ENCODE measurements around the gene TM7SF3. TPM values are rescaled to one million over a fixed set of nuclear protein-coding genes. Genes with fewer than 3 reads are reported as not detected.
"Not testable (repeated sequence)": the region's sequence is repeated elsewhere in the genome, so short reads cannot be mapped to it uniquely, and the experiment has no call there.

TM7SF3 gene
- total RNA-seq, 4 donors from 2014 or later = 38.6 to 123 (median 47.5) TPM

DNA sequence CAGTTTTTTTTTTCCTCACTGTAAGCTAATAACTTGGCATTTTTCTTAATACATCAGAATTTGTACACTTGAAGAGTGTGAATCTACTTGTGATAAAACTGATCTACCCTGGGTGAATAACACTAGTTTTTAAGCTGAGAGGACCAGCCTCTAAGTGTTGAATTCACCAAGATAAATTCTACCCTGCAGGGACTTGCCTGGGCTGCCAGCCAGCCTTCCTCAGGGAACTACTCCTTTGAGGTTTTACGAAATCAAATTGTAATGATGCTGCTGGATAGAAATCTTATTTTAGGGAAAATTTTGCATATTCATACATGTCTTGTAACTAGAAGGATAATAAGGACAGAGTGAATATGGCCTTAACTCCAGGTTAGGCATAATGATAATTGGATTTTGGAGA lies 10.1 kb upstream of the TM7SF3 start:
- peaks cover 9 to 25% (median 19%) of the 10 kb centered on the region in 4 donors for H3K4me1 ChIP-seq
- H3K9me3 ChIP-seq = no peaks in the 10 kb centered on the region
- intact Hi-C loops (cut with DNase I; ENCODE audit: low total_unique reads) (no loop called here), in situ Hi-C loops (cut with MboI; ENCODE audit: low pct_ligation_motif_present in 1 of 4, low pct_unique_long_range_greater_than_20kb in 1 of 4, low sequenced_read_pairs in 3 of 4) (loop anchor here in 2 of 4 donors (10.0 to 25.0 kb wide), 2 partner anchors 187 to 221 kb away; partner anchors contain the start of genes ITPR2 (in 2 of the 2) and STK38L (in 1 of the 2))
- H3K36me3 ChIP-seq = peaks cover 0 to 26% (median 14%) of the 10 kb centered on the region in 4 donors
- no peak for TF ChIP-seq POLR2A (IDR thresholded peaks at IDR 0.05)
- no peak for TF ChIP-seq POLR2AphosphoS5 (IDR thresholded peaks at IDR 0.05)
- TF ChIP-seq EP300 (IDR thresholded peaks at IDR 0.05; ENCODE audit: low read depth) = no peak
- TF ChIP-seq, protein P1, sequence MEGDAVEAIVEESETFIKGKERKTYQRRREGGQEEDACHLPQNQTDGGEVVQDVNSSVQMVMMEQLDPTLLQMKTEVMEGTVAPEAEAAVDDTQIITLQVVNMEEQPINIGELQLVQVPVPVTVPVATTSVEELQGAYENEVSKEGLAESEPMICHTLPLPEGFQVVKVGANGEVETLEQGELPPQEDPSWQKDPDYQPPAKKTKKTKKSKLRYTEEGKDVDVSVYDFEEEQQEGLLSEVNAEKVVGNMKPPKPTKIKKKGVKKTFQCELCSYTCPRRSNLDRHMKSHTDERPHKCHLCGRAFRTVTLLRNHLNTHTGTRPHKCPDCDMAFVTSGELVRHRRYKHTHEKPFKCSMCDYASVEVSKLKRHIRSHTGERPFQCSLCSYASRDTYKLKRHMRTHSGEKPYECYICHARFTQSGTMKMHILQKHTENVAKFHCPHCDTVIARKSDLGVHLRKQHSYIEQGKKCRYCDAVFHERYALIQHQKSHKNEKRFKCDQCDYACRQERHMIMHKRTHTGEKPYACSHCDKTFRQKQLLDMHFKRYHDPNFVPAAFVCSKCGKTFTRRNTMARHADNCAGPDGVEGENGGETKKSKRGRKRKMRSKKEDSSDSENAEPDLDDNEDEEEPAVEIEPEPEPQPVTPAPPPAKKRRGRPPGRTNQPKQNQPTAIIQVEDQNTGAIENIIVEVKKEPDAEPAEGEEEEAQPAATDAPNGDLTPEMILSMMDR (IDR thresholded peaks at IDR 0.05) = no peak
- H3K4me3 ChIP-seq = no peak overlapping the region
- H3K27ac ChIP-seq = no peak overlapping the region
- H3K27me3 ChIP-seq = no peaks in the 10 kb centered on the region
- WGBS, 2 donors (ENCODE audit: low coverage in 1 of 2) = 75 to 79% methylated on average over 1 of the region's 1 CpG
- no peak for DNase-seq

DNA sequence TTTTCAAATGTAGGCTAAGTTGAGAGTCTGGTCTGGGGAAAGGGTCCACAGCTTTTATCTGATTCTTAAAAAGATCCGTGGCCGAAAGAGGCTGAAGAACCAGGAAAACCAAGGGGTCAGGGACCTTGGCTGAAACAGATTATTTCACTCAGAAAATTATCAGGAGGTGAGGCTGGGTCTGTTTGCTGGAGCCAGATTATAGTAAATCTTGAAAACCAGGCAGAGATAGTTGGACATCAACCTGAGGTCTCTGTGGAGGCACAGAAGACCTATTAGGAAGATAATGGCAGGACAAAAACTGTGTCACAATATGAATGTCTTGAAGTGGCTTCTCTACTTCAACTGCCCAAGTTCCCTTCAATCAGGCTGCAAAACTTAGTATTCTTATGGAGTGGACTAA lies 6.6 kb upstream of the TM7SF3 start:
- H3K9me3 ChIP-seq = no peaks in the 10 kb centered on the region
- no peak for DNase-seq
- no peak overlapping the region for H3K27ac ChIP-seq
- no peaks in the 10 kb centered on the region for H3K36me3 ChIP-seq
- WGBS, 2 donors (ENCODE audit: low coverage in 1 of 2) = 96 to 100% methylated on average over 2 of the region's 2 CpGs
- intact Hi-C loops (cut with DNase I; ENCODE audit: low total_unique reads) (no loop called here), in situ Hi-C loops (cut with MboI; ENCODE audit: low pct_ligation_motif_present in 1 of 4, low pct_unique_long_range_greater_than_20kb in 1 of 4, low sequenced_read_pairs in 3 of 4) (loop anchor here in 2 of 4 donors (10.0 to 25.0 kb wide), 2 partner anchors 183 to 224 kb away; partner anchors contain the start of genes ITPR2 (in 2 of the 2) and STK38L (in 1 of the 2))
- no peak overlapping the region for H3K4me3 ChIP-seq
- no peak for TF ChIP-seq EP300 (IDR thresholded peaks at IDR 0.05; ENCODE audit: low read depth)
- TF ChIP-seq, protein P1 (IDR thresholded peaks at IDR 0.05) = no peak
- TF ChIP-seq POLR2AphosphoS5 (IDR thresholded peaks at IDR 0.05) = no peak
- TF ChIP-seq POLR2A (IDR thresholded peaks at IDR 0.05) = no peak
- H3K27me3 ChIP-seq = no peaks in the 10 kb centered on the region
- peaks cover 13 to 34% (median 21%) of the 10 kb centered on the region in 4 donors for H3K4me1 ChIP-seq

DNA sequence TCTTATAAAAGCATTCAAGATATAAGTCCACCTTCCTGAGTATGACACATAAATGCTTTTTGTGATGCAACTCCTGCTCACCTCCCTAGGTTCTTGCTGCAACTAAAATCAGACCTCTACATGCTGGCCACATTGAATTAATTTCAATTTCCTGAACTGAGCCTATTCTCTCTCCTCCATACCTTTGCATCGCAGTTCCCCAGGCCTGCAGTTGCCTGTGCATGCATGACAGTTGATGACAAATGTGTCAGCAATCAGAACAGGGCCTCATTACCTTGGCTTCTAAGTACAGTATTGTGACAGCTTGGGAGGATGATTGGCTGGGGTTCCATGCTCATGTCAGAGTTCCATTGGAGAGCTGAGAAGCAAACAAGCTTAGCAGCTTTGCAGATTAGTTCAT lies 3.9 kb upstream of the TM7SF3 start:
- DNase-seq = no peak
- no peak overlapping the region for H3K4me3 ChIP-seq
- H3K27me3 ChIP-seq = no peaks in the 10 kb centered on the region
- H3K9me3 ChIP-seq = no peaks in the 10 kb centered on the region
- in situ Hi-C loops (cut with MboI; ENCODE audit: low pct_ligation_motif_present in 1 of 4, low pct_unique_long_range_greater_than_20kb in 1 of 4, low sequenced_read_pairs in 3 of 4) = loop anchor here in 2 of 4 donors (25.0 kb wide), 1 partner anchor 181 kb away; the partner anchor contains the start of gene ITPR2 (in 2 of the 2)
- no peaks in the 10 kb centered on the region for H3K36me3 ChIP-seq
- intact Hi-C loops (cut with DNase I; ENCODE audit: low total_unique reads) = loop anchor here (10.0 kb wide), 2 partner anchors 163 to 287 kb away; no protein-coding TSS in a partner anchor
- 40 to 85% methylated on average over 1 of the region's 1 CpG for WGBS, 2 donors (ENCODE audit: low coverage in 1 of 2)
- no peak overlapping the region for H3K27ac ChIP-seq
- peaks cover 4 to 28% (median 20%) of the 10 kb centered on the region in 4 donors for H3K4me1 ChIP-seq
- no peak for TF ChIP-seq POLR2AphosphoS5 (IDR thresholded peaks at IDR 0.05)
- no peak for TF ChIP-seq POLR2A (IDR thresholded peaks at IDR 0.05)
- no peak for TF ChIP-seq EP300 (IDR thresholded peaks at IDR 0.05; ENCODE audit: low read depth)
- TF ChIP-seq, protein P1 (IDR thresholded peaks at IDR 0.05) = no peak

DNA sequence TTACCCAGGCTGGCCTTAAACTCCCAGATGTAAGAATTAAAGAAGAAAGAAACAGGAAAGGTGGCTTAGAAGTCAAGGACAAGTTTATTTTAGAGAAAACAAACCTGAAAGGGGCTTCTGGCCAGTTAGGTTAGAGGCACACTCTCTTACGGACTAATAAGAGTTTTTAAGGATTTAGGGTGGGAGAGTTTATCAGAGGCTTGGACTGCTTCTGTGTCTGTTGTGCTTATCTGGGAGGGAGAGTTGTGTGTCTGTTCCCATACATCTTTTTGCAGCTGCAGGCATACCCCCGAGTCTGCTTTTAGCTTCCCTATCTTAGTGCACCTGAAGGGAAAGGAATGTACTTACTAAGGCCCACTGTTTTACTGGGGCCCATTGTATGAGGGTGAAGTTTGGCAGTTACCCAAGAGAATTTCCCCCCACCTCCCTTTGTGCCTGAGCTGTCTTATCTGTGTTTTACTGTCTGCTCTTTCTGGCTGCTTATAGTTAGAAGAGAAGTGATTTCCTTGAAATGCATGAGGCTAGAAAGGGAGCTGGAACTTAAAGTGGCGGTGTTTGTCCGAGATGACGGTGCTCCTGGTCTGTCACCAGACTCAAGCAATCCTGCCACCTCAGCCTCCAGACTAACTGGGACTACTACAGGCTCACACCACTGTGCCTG lies 3.1 kb upstream of the TM7SF3 start:
- intact Hi-C loops (cut with DNase I; ENCODE audit: low total_unique reads) (loop anchor here (10.0 kb wide), 2 partner anchors 162 to 288 kb away; no protein-coding TSS in a partner anchor), in situ Hi-C loops (cut with MboI; ENCODE audit: low pct_ligation_motif_present in 1 of 4, low pct_unique_long_range_greater_than_20kb in 1 of 4, low sequenced_read_pairs in 3 of 4) (loop anchor here in 2 of 4 donors (25.0 kb wide), 1 partner anchor 180 kb away; the partner anchor contains the start of gene ITPR2 (in 2 of the 2))
- peaks cover 4 to 35% (median 27%) of the 10 kb centered on the region in 4 donors for H3K4me1 ChIP-seq
- DNase-seq, H3K4me3 ChIP-seq, H3K9me3 ChIP-seq, H3K36me3 ChIP-seq, H3K27ac ChIP-seq, H3K27me3 ChIP-seq: not testable (repeated sequence)
- WGBS, 2 donors (ENCODE audit: low coverage in 1 of 2) = 55 to 56% methylated on average over 4 to 5 of the region's 5 CpGs

All from transverse colon (tissue), 4 donors.